Measurements from ENCODE around the gene SH2D3C.

The SH2D3C gene

GRCh38 chr9:127822108-127822507, 43.6 kb upstream of the SH2D3C start:
- Histone ChIP-seq H3K4me2 (no peak overlapping the region), H3K36me3 (ENCODE audit: insufficient read depth) (no peaks in the 10 kb centered on the region), H3K27me3 (ENCODE audit: insufficient read depth, low read depth) (no peaks in the 10 kb centered on the region), H3K9ac (no peak overlapping the region), H3K4me1 (ENCODE audit: low read depth, poor library complexity, severe bottlenecking) (no peaks in the 10 kb centered on the region), H3K27ac (no peak overlapping the region), H3K4me3 (IDR thresholded peaks at IDR 0.05; ENCODE audit: insufficient read depth, low read depth, low read length) (no peak overlapping the region), H3K79me2 (ENCODE audit: insufficient read depth, low read depth) (no peaks in the 10 kb centered on the region), H4K20me1 (ENCODE audit: insufficient read depth) (no peaks in the 10 kb centered on the region), H2AFZ (ENCODE audit: low read depth) (no peak overlapping the region)
- TF ChIP-seq CTCF (conservative IDR thresholded peaks at IDR 0.05; ENCODE audit: low read depth, low read length), result no peak

- Histone ChIP-seq H3K9ac (no peak overlapping the region), H3K36me3 (ENCODE audit: insufficient read depth) (no peaks in the 10 kb centered on the region), H4K20me1 (ENCODE audit: insufficient read depth) (no peaks in the 10 kb centered on the region), H3K27ac (no peak overlapping the region), H3K4me3 (IDR thresholded peaks at IDR 0.05; ENCODE audit: insufficient read depth, low read depth, low read length) (no peak overlapping the region), H3K4me2 (no peak overlapping the region), H3K27me3 (ENCODE audit: insufficient read depth, low read depth) (no peaks in the 10 kb centered on the region), H3K4me1 (ENCODE audit: low read depth, poor library complexity, severe bottlenecking) (no peaks in the 10 kb centered on the region), H2AFZ (ENCODE audit: low read depth) (no peak overlapping the region), H3K79me2 (ENCODE audit: insufficient read depth, low read depth) (no peaks in the 10 kb centered on the region)
- no peak for TF ChIP-seq CTCF (conservative IDR thresholded peaks at IDR 0.05; ENCODE audit: low read depth, low read length)
Measured at GRCh38 chr9:127818574-127818973, 40.1 kb upstream of the SH2D3C start.

- no peak for TF ChIP-seq CTCF (conservative IDR thresholded peaks at IDR 0.05; ENCODE audit: low read depth, low read length)
- Histone ChIP-seq H3K36me3 (ENCODE audit: insufficient read depth) (no peaks in the 10 kb centered on the region), H3K27ac (no peak overlapping the region), H3K4me1 (ENCODE audit: low read depth, poor library complexity, severe bottlenecking) (no peaks in the 10 kb centered on the region), H3K9ac (no peak overlapping the region), H3K4me3 (IDR thresholded peaks at IDR 0.05; ENCODE audit: insufficient read depth, low read depth, low read length) (no peak overlapping the region), H3K27me3 (ENCODE audit: insufficient read depth, low read depth) (no peaks in the 10 kb centered on the region), H3K4me2 (no peak overlapping the region), H3K79me2 (ENCODE audit: insufficient read depth, low read depth) (no peaks in the 10 kb centered on the region), H2AFZ (ENCODE audit: low read depth) (no peak overlapping the region), H4K20me1 (ENCODE audit: insufficient read depth) (no peaks in the 10 kb centered on the region)
Measured at GRCh38 chr9:127817881-127818434, 39.5 kb upstream of the SH2D3C start.

- no peak overlapping the region for H3K27ac ChIP-seq
Measured at GRCh38 chr9:127816728-127817127, 38.3 kb upstream of the SH2D3C start.

More at GRCh38 chr9:127816728-127817127, 38.3 kb upstream of the SH2D3C start:
- H2AFZ ChIP-seq (ENCODE audit: low read depth), result no peak overlapping the region
- H3K36me3 ChIP-seq (ENCODE audit: insufficient read depth), result no peaks in the 10 kb centered on the region
- no peaks in the 10 kb centered on the region for H3K79me2 ChIP-seq (ENCODE audit: insufficient read depth, low read depth)
- H4K20me1 ChIP-seq (ENCODE audit: insufficient read depth), result no peaks in the 10 kb centered on the region
- no peak for TF ChIP-seq CTCF (conservative IDR thresholded peaks at IDR 0.05; ENCODE audit: low read depth, low read length)
- H3K27me3 ChIP-seq (ENCODE audit: insufficient read depth, low read depth), result no peaks in the 10 kb centered on the region
- H3K4me2 ChIP-seq, result no peak overlapping the region
- no peak overlapping the region for H3K9ac ChIP-seq
- H3K4me1 ChIP-seq (ENCODE audit: low read depth, poor library complexity, severe bottlenecking), result no peaks in the 10 kb centered on the region
- H3K4me3 ChIP-seq (IDR thresholded peaks at IDR 0.05; ENCODE audit: insufficient read depth, low read depth, low read length), result no peak overlapping the region
